HG02678 (cell line): ENCODE measurements around the gene ANKRD34A.

Source experiments
- ATAC-seq: cut with Tn5 transposase; IDR thresholded peaks from one replicate; pipeline ENCODE4 v1.9.1; 2021; ENCODE audit warnings: mild to moderate bottlenecking, moderate library complexity; ENCODE audit not compliant: unreplicated experiment

ANKRD34A gene

DNA sequence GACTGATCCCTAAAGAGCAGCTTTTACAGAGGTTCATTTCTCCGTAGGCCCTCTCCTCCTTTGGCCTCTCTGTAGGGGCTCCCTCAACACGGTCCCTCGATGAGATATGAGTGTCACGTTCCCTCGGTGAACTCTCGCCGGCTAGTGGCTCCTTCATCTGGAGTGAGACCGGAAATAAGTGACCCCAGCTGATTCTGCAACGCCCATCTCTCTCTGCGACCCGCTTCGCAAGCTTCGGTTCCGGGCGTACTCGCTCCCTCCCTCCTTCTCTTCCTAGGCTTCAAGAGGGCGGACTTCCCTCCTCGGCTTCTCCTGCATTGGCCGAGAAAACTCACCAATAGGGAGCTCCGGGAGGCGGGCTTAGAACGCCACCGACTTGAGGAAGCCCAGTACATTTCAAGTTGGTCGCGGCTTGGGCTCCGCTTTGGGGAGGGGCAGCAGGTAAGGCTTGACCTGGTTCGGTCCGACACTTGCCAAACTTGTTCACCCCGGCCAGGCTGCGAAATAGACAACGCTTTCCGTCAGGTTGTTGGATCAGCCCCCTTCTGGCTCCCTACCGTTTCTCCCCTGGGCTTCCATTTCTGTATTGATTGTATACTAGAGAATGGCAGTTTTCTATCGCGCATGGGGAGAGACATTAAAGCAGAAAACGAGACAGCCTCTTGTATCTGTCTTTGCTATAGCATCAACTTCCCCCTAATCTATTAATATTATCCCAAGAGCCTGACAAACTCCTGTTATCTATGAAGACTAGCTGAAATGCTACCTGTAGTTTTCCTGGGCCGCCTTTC is at the start of gene ANKRD34A, which contains the start of gene POLR3GL:
ANKRD34A (minus strand) TSS at position 248 of the 791 bp plus-strand sequence. CDS start 2,816 bp downstream, outside the sequence.
POLR3GL (plus strand) TSS at position 363 of the 791 bp plus-strand sequence. CDS start 10,176 bp downstream, outside the sequence.
- peak; percentile 93 for ATAC-seq

DNA sequence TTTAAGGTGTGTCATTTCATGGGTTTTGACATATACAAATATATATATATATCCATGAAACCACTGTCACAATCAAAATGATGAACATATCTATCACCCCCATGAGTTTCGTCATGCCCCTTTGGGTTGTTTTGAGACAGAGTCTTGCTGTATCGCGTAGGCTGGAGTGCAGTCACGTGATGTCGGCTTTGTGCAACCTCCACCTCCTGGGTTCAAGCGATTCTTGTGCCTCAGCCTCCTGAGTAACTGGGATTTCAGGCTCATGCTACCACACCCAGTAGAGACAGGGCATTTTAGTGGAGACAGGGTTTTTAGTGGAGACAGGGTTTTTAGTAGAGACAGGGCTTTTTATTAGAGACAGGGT is 49.2 kb upstream of the ANKRD34A start:
- no peak for ATAC-seq

DNA sequence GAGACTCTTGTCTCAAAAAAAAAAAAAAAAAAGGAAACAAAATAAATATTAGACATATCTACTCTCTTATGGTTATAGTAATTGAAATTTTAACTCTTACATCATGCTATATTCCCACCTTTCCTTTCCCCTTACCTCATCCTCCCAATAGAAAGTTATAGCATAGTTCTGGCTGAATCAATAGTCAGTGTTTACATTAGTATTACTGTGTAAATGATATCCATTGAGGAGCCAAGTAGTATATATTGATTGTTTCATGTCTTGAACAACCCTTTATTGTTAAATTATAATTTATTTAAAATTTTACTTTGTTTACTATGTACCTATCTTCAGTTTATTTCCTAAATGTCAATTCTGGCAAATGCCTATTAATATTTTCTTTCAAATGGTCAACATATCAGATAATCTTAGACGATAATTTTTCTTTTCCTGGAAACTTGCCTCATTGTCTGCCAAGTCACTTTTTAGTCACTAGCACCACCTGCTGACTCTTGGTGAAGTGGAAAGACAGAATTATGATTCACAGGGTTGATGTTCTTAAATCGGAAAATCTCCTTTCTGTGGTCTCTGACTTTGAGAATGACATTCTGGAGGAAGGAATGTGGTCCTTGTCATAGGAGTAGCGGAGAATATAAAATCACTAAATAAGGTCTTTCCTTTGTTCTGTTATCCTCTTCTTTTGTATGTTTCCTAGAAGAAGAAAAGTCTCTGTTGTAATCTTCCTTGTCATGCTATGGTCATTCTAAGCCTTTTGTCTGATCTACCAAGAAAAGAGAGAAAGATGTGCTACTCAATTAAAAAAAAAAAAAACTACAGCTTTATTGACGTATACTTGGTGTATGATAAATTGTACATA is 48.6 kb upstream of the ANKRD34A start:
- no peak for ATAC-seq

DNA sequence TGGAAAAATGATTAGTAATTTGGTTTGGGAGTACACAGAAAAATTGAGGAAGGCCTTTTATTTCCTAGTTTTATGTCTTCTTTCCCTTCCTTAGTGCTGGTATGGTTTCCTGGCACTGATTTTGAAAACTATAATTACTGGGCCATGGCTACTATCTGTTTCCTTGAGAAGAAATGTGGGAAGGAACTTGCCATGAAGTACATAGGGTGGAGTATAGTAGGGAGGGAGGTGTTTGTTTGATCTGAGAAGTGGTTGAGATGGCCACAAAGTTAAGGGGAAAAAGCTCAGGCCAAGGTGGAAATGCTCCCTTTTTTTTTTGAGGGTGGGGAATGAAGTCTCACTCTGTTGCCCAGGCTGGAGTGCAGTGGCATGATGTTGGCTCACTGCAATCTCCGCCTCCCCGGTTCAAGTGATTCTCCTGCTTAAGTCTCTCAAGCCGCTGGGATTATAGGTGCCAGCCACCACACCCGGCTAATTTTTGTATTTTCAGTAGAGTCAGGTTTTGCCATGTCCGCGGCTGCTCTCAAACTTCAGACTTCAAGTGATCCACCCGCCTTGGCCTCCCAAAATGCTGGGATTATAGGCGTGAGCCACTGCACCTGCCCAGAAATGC is 45.9 kb upstream of the ANKRD34A start:
- ATAC-seq: no peak

DNA sequence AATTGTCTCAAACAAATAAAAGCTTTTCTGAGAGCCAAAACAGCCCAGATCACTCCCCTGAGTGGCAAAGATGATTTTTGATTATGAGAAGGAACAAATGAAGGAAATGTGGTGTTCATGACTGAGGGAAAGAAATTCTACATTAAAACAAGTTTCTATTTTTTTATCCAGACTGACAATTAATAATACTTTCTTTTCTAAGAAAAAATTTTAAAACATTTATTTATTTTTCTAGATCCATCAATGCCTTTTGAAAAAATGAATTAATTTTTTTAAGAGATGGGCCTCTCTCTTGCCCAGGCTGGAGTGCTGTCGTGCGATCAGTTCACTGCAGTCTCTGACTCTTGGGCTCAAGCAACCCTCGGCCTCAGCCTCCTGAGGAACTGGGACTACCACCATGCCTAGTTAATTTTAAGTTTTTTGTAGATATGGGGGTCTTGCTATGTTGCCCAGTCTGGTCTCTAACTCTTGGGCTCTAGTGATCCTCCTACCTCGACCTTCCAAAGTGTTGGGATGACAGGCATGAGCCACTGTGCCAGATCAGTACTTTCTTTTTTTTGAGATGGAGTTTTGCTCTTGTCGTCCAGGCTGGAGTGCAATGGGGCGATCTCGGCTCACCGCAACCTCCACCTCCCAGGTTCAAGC is 43.2 kb upstream of the ANKRD34A start:
- ATAC-seq: no peak

DNA sequence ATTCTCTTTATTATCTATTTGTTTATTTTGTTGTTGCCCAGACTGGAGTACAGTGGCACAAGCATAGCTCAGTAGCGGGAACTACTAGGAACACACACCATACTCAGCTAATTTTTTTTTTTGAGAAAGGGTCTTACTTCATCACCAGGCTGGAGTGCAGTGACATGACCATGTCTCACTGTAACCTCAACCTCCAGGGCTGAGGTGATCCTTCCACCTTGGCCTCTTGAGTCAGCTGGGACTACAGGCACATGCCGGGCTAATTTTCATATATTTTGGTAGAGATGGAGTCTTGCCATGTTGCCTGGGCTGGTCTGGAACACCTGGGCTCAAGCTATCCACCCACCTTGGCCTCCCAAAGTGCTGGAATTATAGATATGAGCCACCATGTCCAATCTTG is 37.3 kb upstream of the ANKRD34A start:
- no peak for ATAC-seq

DNA sequence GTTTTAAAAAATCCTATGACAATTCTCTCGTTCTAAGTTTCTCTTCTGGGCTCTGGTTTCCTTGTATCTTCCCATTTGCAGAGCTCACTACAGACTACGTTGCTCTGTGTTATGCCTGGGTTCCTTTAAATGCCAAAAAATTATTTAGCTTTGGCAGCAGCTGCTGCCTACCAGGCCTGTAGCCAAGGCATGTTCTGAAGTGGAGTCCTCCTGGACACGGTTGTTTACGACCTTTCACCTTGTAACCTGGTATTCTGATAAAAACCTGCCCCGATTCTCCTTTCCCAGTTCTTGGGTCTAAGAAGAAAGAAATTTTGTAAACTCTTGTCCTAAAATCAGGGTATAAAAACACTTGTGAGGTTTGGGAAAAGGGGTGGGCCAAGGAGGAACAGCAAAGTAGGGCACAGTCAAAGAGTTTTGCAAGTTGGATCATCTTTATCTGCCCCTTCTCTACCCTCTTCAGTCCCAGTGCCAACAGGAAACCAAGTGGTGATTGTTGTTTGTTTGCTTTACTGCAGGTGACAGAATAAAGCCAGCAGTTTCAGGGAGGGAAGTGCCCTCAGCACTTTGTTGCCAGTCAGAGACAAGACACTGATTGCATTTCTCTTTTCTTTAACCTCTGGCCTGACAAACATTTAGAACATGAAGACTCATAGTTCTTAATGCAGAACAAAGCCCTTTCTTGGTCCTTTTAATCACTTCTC is 35.1 kb upstream of the ANKRD34A start:
- ATAC-seq: no peak

DNA sequence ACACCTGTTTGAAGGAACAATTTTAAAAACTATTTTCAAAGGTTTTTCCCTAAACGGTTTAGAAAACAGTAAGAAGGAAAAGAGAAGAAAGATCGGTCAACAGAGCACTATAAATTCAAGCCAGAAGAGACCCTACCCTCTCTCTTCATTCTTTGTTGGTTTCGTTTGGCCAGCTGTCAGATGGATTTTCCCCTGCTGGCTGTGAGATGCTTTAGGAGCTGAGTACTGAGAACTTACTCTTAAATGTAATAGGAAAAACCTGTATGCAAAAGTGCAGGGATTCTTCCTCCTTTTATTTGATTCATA is 33.3 kb upstream of the ANKRD34A start:
- ATAC-seq: no peak

DNA sequence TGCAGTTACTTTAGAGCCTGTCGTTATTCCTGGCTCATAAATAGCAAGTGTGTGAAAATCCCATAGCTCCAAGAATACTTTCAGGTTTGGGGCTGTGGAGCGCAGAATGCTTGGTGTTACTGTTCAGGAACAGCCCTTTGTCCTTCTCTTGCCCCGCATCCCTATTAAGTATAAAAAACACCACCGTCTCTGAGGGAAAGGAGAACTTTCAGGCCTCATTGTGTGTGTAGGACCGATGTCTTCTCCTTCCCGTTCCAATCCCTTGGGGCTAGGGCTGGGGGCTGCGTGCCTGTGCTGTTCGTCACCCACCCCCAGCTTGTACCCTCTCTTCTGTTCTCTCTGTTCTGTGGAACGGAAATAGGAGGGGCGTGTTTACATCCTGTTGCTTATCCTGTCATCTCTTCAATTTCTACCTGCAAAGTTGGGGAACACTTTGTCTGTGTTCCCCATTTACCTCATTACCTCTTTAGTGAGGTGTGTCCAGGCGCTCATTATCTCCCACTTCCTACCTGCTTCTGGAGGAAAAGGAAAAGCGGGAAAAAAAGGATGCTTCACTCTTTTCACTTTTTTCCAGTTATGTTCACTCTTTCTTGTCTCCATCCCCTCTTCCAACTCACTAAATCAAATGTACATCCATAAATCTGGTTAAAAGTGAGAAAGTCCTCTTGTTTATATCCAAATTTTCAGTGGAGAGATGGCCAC is 32.8 kb upstream of the ANKRD34A start:
- ATAC-seq: peak; percentile 42

DNA sequence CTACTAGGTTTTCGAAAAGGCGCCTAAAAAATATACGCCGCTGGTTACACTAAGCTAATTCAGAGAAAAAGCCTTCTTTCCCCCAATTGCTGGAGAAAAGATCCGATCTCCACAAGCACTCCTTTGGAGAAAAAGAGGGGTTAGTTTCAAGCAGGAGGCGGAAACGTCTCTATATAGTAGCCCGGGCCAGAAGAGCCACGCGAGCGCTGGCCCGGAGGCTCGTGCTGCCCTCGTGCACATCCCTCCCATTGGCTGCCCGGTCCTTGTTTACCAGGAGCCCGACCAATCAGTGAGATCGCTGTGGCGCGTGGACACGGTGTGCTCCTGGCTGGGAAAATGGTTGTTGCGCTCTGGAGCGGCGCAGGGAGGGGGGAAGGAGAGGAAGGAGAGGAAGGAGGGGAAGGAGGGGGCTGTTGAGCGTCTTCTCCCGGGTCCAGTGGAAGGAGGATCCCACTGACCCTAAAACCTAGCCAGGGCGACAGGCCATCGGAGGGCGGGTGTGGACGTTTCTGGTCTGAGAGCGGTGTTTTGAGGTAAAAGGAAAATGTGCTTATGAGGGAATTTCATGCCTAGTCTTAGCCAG is 32.1 kb upstream of the ANKRD34A start, which contains the start of gene TXNIP:
TXNIP (minus strand) TSS at position 147 of the 583 bp plus-strand sequence. CDS start 313 bp downstream, outside the sequence.
- peak; percentile 89 for ATAC-seq

DNA sequence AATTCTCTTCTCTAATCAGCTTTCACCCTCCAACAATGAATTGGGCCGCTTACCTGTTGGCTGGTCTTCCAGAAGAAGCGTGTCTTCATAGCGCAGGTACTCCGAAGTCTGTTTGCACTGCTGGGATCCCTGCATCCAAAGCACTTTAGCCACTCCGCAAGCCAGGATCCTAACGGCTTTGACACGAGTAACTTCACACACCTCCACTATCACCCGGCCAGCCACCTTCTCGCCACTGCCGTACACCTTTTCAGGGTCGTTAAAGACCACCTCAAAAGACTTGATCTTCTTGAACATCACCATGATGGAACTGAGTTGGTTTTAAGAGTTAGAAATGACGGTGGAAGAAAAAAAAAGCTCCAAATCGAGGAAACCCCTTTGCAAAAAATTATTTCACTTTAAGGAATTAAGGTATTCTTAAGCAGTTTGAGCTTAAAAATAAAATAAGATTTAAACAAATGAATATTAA is 31.6 kb upstream of the ANKRD34A start:
- no peak for ATAC-seq

DNA sequence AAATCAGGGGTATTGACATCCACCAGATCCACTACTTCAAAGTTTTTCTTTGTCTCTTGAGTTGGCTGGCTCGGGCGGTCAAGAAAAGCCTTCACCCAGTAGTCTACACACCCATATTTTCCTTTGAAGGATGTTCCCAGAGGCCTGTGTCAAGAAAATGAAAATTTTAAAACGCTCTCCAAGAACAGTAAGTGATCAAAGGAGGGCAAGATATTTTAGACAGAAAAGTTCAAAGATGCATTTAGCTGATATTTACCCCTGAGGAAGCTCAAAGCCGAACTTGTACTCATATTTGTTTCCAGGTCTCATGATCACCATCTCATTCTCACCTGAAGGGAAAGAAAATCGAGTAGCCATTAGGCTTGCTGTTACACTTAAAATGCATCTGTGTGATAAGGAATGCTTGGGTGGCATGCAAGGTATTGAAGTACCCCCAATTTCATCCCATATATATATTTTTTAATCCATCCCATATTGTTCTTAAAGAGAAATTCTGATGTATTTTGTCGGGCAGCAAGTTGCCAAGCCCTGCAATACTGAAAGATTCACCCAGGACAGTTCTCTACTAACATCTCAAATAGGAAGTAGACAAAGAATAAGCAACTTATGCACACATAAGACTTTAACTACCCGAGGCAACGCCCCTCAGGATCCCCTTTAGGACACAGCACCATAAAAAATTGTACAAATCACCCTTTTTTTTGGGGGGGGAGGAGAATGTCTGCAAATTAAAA is 30.9 kb upstream of the ANKRD34A start:
- ATAC-seq: no peak

DNA sequence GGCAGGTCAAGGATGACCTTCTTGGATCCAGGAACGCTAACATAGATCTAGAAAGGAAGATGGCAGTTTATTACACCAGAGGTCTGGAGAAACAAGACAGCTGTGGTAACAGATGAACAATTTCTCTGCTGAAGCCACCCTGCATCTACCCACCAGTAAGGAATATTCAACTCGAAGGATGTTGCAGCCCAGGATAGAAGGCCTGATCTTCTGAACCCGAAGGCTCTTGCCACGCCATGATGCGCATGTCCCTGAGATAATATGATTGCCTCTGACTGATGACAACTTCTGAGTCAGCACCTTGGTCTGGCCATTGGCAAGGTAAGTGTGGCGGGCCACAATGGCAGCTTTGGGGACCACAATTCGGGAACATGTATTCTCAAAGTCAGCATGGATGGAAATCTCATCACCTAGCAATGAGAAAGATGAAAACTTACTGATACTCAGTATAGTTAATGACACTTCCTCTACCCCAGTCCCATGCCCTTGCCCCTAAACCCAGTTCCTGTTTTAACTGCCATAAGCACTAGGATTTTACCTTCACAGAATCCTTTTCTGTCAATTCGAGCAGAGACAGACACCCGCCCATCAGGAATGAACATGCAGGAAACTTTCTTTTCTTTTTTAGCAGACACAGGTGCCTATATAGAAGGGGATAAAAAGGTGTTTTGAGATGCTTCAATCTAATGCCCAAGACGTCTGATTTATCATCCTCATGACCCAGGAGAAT is 30.2 kb upstream of the ANKRD34A start:
- ATAC-seq: no peak

DNA sequence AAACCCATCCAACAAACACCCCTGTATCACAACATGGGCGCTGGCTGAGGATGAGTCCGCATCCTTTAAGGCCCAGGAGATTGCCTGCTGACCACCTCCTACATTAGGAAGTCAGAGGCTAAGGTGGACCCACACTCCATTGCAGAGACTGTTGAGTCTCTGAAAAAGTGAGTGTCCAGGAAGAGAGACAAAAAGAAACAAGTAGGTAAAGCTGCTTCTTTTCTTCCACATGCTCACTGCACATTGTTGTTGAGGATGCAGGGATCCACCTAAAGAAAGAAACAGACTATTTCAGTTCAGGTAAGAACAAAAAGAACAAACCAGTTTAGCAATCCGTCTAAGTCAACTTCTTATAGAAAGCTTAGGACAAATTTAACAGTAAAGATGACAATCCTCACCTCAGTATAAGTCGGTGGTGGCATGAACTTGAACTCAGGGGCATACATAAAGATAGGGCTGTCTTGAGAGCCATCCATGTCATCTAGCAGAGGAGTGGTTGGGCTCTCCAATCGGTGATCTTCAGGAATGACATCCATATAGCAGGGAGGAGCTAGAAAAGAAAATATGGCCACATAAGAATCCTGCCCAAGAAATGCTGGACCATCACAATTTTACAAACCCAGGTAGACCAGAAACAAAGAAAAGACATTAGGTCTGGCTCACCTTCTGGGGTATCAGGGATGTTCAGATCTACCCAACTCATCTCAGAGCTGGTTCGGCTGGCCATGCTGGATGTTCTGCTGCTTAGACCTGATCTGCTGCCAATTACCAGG is 29.4 kb upstream of the ANKRD34A start:
- ATAC-seq: no peak

DNA sequence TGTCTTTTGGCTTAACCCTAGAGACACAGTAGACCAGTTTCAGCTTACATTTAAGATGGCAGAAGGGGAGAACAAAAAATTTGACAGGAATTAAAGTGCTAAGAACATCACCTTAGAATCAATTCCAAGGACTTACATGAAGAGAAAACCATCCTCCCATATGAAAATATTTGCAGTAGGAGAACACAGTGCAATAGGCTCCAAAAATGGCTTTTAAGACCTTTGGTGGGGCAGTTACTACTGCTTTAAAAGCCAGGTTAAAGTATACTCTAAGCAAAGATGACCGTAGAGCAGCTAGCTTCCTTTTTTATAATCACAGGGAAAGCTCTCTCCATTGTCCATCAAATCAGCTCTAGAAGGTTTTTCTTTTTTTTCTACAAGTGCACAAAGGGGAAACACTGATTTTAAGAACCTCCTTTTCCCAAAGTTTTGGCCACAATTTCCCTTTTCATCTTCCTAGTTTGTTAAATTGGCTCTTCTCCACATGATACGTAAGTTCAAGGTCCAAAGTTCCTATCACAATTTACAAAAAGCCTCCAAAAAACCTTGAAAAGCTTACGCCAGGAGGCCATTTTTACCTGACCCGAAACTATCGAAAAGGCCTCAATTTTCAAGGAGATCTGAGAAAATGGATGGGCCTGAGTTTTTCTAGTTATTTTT is 28.7 kb upstream of the ANKRD34A start:
- no peak for ATAC-seq

DNA sequence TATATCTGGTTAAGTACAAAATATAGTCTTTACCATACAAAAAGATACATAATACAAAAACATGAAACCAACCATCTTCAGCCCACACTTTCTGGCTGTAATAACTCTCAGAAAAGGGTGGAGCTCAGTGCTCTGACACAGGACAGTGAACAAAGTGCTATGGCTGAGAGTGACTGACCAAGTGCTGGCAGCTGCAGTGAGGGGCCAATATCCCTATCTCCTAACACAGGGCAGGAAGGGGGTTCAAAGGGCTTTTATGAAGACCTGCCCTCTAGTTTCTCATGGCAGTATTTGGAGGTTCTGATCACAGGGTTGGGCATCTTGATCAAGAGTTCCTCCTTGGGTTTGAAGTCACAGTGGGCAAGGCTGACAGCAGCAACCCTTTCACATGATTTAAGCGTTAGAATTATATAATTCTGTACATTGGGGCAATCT is 28.1 kb upstream of the ANKRD34A start:
- ATAC-seq: no peak
